Stimulated activated CD4-positive, alpha-beta T cell treated with anti-CD3 and anti-CD28 coated beads, Interleukin-1b, Interleukin-23, amount 100 ng/mL, for 48 hours (primary cell): ENCODE results near the gene RCVRN.

Experiments used
- DNase-seq: peaks from one replicate; pipeline ENCODE4 v3.0.0-alpha.2; 2020

Gene RCVRN

DNA sequence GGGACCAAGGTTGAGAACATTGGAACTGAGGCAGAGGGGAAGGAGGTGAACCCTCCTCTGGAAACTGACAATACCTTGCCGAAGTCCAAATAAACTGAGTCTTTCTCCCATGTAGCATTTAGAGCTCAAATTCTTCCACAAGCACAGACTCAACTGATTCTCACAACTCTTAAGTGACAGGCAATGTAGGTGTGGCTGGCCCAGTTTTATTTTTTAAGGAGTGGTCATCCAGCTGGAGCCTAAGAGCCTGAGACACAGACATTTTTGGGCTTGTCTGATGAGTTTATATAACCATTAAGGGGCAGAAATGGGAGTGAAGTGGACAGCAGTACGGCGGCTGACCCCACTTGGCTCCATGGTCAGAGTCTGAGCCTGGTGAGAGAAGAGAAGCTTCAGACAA lies 10.8 kb downstream of the RCVRN start:
- no peak for DNase-seq

DNA sequence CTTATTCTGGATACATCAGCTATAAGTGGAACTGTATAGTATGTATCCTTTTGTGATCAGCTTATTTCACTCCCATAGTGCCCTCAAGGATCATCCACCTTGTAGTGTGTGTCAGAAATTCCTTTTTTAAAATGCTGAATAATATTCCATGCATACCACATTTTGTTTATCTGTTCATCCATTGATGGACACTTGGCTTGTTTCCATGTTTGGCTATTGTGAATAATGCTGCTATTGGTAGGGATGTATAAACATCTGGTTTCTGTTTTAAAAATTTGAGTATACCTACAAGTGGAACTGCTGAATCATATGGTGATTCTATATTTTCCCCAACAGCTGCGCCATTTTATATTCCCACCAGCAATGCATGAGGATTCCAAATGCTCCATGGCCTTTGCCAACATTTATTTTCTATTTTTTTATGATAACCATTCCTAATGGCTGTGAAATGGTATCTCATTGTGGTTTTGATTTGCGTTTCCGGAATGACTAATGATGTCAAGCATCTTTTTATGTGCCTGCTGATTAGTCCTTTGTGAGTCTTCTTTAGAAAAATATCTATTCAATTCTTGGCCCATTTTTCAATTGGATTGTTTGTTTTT lies 11.6 kb downstream of the RCVRN start:
- DNase-seq: no peak

DNA sequence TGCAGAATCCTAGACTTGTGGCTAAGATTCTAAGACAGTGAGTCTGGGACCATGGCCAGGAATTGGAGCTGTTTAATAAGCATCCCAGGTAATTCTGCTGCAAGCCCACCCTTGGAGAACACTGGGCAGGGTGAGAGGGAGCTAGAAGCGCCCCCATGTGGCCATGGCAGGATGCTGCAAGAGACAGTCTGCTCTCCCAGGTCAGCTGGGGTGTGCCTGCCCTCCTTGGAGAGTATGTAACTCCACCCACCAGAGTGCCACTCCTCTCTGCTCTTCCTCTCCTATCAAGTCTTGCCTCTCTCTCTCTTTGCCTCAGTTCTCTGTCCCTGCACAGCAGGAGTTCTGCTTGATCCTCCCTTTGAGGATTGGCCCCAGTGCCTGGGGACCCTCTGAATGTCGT lies 14.9 kb downstream of the RCVRN start:
- DNase-seq: peak; percentile 6

DNA sequence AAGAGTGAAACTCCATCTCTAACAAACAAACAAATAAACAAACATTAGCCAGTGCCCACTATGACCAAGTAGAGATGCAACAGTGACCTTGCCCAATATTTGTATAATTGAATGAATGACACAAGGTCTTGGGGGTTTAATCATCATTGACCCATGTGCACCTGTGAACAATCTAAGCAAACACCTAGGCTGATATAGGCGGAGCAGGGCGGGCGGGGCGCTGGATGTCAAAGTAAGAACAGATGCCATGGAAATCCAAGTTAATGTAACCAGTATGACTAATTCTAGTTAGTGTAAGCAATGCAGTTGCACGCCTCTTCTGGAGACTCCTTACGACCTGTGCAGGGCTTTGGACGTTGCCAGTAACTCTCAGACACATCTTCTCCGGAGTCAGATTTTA lies 17.6 kb downstream of the RCVRN start:
- DNase-seq: no peak

DNA sequence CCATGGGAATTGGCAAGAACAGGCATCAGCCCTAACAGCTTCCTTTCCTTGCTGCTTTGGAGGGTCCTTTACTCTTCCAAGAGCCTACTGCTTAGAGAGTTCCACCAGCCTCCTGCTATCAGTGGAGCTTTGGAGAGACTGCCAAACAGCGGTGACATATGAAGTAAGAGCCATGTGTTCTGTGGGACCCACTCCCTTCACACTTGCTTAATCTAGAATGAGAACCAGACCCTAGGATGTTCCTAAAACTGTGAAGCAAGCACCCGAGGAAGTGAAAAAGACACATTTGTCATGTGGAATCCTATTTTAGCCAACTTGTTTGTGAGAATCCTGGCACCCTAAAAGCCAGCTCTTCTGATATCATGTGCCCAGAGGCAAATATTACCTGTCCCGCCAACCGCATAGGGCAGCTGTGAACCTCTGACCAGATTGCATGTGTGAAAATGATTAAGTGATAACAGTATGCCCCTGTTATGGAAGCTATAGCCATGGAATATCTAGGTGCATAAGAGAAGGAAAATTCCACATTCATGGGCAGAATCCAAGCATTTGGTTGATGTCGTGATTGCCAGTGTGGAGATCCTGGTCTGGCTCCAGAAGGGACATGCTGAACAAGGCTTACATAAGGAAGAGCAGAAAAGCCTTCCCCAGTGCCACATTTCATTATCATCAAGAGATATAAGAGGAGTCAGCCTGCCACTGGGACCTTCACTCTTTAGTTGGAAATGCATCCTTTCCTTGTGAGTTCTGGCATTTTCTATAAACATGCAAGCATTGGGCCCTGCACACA lies 18.7 kb downstream of the RCVRN start:
- no peak for DNase-seq

DNA sequence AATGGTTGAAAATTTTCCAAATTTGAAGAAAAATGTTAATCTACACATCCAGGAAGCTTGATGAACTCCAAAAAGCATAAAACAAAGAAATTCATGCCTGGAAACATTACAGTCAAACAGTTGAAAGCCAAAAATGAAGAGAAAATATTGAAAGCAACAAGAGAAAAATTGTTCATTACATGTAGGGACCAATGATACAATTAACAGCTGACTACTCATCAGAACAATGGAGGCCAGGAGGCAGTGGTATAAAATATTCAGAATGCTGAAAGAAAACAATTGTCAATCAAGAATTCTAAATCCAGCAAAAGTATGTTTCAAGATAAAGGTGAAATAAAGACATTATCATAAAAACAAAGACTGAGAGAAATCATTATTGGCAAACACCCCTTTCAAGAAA lies 21.6 kb downstream of the RCVRN start:
- no peak for DNase-seq

DNA sequence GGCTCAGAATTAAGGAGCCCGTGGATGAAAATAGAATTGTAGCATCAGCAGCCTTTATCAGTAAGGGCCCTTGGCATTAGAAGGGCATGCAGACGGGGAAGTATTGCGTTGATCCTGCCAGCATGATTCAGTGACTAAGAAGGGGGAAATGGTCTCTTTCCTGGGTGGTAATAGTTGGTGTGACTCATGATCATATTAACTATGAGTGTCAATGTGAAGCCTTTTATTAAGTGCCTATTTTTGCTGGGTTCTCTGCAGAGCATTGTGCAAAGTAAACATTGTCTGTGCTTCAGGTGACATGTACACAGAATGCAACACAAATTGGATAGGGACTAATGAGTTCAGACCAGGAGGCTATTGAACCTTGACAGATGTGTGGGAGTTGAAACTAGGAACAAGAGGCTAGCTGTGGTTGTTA lies 24.5 kb downstream of the RCVRN start:
- DNase-seq: no peak

DNA sequence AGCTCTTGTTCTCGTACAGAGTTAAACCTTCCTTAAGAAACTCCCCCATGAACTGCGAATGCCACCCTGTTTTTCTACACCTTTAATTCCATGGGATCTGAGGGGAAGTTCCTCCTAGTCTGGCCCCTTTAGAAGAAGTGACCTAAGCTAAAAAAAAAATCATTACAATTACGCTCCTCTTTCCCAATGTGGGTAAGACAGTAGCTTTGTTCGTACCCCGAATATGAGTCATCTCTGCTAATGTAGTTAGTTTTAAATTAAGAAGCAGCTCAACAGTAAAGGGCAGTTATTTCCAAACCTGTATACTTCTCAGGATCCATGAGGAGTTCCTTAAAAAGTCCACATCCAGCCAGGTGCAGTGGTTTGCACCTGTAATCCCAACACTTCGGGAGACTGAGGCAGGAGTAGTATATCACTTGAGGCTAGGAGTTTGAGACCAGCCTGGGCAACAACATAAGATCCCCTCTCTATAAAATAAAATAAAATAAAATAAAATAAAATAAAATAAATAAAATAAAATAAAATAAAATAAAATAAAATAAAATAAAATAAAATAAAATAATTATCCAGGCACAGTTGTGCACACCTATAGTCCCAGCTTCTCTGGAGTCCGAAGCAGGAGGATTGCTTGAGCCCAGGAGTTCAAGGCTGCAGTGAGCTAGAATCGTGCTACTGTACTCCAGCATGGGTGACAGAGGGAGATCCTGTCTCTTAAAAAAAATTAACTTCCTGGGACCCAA lies 26.1 kb downstream of the RCVRN start:
- no peak for DNase-seq

DNA sequence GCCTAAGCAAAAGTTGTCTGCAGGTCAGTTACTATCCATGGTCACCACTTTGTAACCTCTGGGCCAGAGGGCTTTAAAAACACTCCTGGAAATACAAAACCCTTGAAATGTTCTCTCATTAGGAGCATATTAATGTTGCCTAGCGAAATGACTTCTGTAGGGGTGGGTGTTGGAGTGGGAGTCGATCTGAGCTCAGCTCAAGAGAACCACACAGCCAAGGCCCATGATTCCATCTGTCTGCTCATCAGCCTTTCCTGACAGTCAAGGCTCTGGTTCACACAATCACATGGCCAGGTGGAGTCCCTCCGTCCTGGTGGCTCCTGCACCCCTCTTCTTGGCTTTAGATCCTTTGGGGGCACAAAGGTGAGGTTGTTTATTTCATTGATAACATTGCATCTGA lies 26.7 kb downstream of the RCVRN start:
- DNase-seq: no peak

DNA sequence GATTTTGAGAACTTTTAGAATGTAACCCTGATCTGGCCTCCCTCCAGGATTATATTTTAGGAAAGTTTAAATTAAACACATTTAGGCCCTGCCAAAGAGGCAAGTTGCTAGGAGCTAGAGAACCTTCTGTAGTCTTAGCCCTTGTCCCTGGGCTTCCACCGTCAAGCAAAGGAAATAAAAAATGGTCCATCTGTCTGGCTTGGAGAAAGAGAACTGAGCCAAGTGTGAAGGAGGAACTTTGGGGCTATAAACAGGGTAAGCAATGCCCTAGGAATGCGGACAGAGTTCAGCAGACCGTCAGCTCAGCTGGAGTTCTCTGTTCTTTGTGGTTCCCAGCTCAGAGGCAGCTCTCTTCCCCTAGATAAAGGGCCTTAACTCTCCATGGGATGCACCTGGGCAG lies 29.6 kb downstream of the RCVRN start:
- no peak for DNase-seq

DNA sequence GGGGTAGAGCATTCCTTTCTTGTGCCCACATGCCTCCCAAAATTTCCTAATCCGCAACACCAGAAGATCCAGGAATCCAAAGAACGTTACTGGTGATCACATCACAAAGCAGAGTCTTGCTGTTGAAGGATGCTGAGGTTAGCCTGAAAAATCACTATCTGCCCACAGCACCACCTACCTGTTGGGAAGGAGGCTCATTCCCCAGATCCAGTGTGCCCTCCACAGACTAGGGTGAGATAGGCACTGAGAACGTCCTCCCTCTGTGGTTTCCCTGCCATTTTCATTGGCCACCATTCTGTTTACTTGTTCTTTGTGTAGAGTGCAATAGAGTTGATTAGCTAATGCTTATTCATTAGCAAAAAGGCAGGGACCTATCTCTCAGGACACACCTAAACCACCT lies 30.3 kb downstream of the RCVRN start:
- DNase-seq: no peak

DNA sequence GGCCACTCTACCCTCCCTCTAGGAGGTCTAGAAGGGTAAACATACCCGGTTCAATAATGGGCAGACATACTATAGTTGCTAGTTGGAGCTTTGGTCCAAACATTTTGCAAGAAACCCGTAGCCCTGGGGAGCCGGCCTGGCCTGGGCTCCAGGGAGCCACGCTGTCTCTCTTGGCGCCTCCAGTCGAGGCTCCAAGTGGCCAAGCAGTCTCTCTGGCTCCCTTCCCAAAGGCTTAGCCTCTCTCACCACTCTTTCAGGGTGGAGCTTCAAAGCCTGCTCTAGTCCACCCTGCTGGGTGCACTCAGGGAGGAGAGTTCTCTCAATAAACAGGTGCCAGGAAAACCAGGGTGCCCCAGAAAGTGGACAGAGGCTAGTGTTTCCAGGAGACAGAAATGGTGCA lies 32.2 kb downstream of the RCVRN start:
- no peak for DNase-seq

DNA sequence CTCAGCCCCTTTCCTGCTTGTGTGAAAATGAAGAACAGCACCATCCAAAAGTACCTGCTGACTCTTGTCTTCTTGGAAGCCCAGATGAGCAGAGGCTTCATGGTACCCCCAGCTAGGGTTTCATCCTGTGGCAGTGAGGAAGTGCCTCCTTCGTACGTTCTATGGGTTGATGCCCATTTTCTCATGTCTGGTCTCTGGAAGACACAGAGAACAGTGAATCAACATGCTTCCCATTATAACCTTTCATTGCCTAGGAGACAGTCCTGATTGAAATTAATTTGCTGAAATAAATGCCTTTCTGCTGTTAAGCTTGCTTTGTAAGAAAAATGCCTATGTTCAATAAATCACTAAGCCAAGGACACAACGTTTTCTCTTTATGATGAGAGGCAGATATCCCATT lies 36.5 kb downstream of the RCVRN start:
- DNase-seq: no peak

DNA sequence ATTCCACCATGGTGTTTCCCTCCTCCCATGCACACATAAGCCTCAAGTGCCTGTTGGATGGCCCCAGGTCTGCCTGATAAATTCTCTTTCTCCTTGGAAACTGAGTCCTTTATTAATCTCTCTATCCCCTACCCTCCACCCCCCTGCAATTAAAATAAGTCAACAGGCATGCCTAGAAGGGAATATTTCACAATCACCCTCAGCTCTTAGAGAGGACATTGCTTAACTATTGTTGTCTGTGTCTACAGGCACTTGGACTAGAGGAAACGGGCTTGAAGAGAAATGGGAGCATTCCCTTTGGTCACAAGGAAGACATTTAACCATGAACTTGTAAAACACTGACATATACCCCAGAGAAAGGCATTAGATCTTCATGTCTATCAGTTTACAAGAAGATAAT lies 39.5 kb downstream of the RCVRN start:
- DNase-seq: no peak

DNA sequence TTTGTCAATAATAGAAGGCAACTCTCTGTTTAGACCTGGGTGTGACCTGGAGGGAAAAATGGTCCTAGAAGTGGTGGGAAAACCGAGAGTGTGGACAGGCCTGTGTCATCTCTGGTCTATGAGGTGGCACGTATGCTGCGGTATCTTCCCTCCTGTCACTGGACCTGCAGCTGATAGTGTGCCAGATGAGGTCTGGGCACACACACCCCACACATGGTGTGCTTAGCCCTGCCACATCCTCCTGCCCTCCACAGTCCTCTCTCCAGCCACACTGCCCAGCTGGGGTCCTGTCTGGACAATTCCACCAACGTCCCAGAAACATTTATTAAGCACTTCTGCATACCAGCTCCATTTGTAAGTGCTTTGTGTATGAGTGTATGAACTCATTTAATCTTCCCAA lies 42.1 kb downstream of the RCVRN start:
- DNase-seq: no peak

DNA sequence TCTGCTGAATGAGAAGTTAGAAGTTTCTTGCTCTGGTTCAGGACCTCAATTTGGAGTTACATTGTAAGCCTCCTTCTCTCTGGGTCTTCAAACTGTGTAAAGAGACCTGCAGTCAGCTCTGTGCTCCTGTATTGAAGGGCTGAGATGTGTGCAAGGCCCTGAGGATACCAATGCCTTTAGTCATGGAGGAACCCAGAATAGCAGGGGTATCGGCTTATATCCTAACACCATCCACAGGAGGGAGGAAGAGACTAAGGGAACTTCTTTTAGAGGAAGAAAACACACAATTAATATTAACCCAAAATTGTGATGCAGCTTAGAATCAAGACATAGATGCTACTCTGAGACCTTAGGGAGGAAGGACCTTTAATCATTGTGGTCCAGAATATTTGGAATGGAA lies 42.9 kb downstream of the RCVRN start:
- no peak for DNase-seq

DNA sequence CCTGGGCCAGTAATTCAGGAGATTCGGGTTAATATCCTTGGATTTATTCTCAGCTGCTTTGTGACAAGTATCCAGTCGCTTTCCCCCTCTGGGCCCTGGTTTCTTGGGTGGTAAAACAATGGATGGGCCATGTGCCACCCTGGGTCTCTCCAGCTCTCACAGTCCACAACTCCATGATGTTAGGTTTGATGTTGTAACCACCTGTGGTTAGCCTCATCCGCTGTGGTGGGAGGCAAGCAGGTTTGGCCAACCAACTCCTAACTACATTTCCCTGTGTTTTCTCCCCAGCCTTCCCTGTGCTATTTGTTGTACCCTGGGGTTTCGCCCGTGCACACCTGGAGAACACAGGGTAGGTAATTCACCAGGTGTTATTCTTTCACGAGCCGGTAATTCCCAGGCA lies 44.2 kb downstream of the RCVRN start:
- no peak for DNase-seq

DNA sequence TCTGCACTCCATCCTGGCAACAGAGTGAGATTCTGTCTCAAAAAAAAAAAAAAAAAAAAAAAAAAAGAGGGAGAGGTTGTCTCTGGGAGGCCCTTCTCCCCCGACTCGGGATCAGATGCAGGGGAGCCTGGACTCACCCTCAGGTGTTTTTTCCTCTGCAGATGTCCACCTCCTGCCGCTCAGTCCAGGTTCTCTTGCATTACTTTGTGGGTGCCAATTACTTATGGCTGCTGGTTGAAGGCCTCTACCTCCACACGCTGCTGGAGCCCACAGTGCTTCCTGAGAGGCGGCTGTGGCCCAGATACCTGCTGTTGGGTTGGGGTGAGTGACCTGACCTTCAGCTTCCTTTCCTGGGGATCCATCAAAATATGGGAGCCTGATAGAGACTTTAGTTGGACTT lies 45.3 kb downstream of the RCVRN start:
- no peak for DNase-seq

DNA sequence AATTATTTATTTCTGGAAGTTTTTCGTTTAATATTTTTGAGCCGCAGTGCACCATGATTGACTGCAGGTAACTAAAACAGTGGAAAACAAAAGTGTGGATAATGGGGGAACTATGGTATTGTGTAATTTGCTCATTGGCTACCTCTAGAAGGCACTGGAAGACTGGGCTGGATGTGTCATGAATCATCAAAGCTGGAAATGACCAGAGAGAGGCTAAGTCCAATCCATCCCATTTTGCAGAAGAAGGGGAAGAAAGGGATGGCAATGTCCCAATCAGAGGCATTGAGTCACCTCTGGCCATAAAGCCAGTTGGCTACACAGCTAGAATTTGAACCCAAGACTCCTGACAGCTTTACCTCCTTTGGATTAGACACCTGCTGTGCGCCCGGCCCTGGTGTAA lies 50.0 kb downstream of the RCVRN start:
- no peak for DNase-seq

DNA sequence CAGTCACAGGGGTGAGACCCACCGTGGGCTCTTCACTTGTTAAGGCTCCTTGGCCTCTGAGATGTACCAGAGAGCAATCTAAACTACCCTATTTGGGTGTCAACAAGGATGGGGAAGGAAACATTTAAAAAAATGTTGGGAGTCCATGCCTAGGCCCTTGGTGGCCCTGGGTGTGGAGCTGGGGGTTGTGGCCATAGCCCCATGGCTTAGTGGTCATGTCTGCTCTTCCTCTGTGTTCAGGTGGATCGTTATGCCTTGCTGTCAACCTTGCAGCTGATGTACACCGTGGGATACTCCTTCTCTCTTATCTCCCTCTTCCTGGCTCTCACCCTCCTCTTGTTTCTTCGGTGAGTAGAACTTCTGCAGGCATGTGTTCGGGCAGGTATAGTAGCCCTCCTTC lies 50.8 kb downstream of the RCVRN start:
- no peak for DNase-seq

DNA sequence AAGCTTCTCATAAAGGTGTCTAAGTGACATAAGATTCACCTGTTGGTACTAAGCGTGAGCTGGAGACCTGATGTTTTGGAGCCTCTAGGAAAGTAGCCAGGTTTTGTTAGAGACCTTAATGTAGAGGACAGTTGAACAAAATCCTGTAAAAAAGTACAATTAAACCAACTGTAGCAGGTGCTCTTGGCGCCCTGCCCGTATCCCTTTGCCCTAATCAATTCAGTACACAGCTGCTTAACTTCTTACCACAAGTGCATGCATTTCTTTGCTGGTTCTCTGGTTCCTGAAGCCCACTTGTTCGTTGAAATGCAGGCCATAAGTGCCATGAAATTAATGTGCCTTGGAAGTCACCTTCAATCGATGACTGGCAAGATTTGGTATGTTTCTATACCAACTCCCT lies 54.9 kb downstream of the RCVRN start:
- no peak for DNase-seq
